IPS-18c (cell line): Measurements from ENCODE around the gene PRDM7.

ENCODE experiments used
- H3K4me3 ChIP-seq: 2 replicates; pipeline ENCODE4 v1.7.0; 2013; ENCODE audit warnings: low read depth, mild to moderate bottlenecking, low read length, moderate library complexity; ENCODE audit not compliant: insufficient read depth
- H3K9me3 ChIP-seq: one replicate; pipeline ENCODE4 v1.6.1; 2013; ENCODE audit warnings: mild to moderate bottlenecking, low read length, moderate library complexity; ENCODE audit not compliant: control insufficient read depth, insufficient read depth

The PRDM7 gene

DNA sequence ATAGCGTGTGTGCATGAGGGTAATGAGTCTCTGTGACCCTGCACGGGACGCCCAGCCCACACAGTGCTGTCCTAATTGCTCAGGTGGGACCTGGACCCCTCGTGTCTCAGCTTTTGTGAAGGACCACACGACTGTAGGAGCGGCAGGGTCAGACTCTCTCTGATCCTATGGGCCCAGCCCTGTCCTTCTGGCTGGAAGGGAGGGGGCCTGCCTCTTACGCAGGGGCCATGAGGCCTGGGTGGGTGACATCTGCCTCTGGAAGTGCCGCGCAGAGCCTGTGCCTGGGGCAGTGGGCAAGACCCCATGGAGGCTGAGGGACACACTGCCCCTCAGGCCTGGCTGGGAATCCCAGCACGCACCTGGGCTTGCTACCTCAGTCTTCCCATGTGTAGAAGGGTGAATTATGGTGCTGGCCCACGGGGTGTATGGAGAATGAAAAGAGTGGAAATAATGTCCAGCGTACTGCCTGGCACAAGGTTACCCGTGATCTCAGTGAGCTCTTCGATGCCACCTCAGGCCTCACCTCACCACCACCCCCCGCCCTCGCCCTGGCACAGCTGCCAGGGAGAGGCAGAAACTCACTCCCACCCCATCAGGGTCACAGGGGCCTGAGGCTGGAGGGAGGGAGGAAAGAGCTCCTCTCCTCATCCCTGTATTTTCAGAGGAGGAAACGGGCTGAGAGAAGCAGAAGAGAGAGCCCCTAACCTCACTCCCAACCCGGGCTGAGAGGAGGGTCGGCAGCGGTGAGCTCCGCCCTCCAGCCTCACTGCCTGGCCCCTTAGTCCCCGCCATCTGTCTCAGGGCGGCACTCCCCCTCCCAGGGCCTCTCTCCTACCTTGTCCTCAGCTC, 30.8 kb downstream of the PRDM7 start:
- peak overlapping the region; percentile 65; the same call in 1 of the 2 replicates for H3K4me3 ChIP-seq
- no peaks in the 10 kb centered on the region for H3K9me3 ChIP-seq

DNA sequence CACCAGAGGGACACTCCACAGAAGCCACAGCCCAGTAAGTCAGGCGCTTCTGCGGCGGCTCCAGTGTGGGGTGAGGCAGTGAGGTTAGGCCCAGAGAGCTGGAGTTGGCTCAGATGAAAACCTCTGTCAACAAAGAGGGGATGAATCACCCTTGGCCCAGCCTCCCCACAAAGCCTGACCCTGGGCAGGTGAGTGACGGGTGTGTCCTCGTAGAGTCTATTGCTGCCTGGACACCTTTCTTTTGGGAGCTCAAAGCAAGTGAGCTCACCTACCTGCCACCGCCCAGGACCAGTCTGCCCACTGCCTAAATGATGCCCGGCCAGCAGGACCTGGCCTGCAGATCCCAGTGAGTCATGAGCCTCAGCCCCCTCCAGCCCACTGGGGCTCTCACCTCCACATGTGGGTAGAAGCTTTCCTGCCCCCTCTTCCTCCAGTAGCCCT, 33.0 kb downstream of the PRDM7 start:
- H3K4me3 ChIP-seq, result no peak overlapping the region
- no peaks in the 10 kb centered on the region for H3K9me3 ChIP-seq

DNA sequence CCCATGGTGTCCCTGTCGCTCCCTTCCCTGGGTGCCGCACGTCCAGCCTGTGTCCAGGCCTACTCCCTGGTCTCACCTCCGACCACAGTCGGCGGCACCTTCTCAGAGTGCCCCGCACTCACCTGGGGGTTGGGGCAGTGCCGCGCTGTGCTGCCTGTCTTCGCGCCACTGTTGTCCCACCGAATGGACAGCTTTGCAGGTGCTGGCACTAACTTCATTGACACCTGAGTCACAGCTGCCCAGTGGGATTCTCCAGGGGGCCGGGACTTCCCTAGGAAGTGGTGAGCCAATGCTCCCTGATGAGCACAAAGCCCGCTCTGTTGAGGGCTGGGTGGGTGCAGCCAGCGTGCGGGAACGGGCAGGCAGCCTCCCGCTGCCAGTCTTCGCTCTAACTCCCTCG, 33.6 kb downstream of the PRDM7 start:
- H3K9me3 ChIP-seq, result no peaks in the 10 kb centered on the region
- H3K4me3 ChIP-seq, result no peak overlapping the region

DNA sequence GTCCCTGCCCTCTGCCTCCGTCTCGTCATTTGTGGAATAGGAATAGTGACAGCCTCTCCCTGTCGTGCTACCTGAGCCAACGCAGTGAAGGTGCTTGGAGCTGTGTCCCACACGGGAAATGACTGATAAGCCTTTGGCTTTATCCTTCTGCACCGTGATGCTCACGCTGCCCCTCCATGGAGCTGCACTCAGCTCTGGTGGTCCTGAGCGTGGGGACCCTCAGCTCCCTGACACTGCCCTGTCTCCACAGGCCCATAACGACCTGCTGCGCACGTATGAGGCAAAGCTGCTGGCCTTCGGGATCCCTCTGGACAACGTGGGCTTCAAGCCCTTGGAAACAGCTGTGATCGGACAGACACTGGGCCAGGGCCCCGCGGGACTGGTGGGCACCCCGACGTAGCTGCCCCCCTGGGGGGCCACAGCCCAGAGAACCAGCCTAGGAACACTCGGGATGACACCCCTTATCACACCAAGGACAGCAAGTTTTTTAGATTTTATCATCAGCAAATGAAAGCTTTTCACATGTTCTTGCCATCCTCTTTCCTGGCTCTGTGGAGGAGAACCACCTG, 34.1 kb downstream of the PRDM7 start:
- Histone ChIP-seq H3K4me3 (no peak overlapping the region), H3K9me3 (no peaks in the 10 kb centered on the region)

DNA sequence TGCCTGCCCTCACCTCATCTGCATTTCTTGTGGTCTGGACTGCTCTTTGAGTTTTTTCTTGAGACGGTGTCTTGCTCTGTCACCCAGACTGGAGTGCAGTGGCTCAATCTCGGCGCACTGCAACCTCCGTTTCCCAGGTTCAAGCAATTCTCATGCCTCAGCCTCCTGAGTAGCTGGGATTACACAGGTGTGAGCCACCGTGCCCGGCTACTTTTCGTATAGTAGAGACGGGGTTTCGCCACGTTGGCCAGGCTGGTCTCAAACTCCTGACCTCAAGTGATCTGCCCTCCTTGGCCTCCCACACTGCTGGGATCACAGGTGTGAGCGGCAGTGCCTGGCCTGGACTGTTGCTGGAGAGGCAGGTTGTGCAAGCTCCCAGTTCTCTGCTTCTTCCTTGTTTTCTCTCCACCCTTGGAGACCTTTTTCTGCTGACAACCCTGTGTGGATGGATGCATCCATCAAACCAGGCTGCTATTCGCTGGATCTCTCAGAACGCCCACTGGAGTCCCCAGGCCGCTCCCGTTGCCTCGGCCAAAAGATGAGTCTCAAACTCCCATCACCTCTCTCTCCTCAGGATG, 35.1 kb downstream of the PRDM7 start:
- H3K4me3 ChIP-seq, result no peak overlapping the region
- no peaks in the 10 kb centered on the region for H3K9me3 ChIP-seq

DNA sequence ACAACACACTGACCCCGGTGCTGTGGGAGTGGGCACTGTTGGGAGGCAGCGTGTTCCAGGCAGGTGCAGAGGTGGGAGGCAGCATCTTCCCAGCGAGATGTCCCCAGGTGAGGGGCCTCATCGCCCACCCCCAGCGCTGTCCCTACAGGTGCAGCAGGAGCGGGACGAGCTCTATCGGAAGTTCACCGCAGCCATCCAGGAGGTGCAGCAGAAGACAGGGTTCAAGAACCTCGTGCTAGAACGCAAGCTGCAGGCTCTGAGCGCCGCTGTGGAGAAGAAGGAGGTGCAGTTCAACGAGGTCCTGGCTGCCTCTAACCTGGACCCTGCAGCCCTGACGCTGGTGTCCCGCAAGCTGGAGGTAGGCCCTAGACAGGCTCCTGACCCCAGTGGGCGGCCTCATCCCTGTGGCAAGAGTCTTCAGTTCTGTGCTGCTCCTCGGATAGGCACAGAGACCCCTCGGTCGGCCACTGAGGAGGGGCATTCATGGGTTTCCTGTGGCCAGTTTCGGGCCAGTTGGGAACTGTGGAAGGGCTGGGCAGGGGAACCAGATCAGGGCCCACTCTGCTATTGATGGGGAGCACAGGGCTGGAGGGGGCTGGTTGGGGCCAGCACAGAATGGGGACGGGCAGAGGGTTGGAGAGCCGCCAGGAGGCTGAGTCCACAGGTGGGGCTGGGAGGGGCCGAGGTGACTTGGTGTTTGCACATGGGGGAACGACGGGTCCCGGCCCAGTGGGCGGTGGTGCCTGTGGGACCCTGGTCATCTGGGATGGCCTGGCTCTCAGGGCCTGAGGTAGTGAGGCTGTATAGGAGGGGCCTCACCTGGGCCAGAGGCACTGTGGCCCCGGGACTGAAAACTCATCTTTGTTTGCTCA, 36.7 kb downstream of the PRDM7 start:
- no peaks in the 10 kb centered on the region for H3K9me3 ChIP-seq
- H3K4me3 ChIP-seq, result no peak overlapping the region

DNA sequence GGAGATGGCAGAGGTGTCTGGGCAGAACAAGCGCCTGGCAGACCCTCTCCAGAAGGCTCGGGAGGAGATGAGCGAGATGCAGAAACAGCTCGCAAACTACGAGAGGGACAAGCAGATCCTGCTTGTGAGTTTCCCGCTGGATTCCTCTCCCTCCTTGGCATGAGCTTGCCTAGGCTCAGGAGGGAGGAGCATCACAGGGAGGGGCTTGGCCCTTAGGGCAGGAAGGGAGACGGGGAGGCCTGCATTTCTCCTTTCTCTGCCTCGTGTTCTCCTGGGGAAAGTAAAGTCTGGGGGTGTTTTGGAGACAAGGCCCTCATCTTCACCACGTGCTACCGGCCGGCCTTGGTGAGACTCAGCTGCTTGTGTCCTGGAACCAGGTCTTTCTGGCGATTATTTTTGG, 39.9 kb downstream of the PRDM7 start:
- Histone ChIP-seq H3K4me3 (no peak overlapping the region), H3K9me3 (no peaks in the 10 kb centered on the region)

DNA sequence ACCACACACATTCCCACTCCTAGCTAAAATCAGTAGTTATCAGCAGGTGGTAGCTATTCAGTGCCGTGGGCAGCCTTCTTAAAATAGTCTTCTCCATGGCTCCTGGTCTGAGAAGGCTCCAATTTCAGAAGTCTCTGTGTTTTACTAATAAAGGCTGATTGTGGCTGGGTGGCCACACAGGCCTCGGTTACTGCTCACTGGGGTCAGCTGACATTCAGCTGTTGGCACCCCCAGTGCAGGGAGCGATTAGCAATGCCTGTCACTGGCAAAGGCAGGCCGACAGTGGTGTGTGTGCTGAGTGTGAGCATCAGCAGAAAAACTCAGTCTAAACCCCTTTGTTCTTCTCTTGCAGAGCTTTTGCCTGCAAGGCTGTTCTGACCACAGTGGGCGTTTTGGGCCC, 41.2 kb downstream of the PRDM7 start:
- no peaks in the 10 kb centered on the region for H3K9me3 ChIP-seq
- H3K4me3 ChIP-seq, result no peak overlapping the region

DNA sequence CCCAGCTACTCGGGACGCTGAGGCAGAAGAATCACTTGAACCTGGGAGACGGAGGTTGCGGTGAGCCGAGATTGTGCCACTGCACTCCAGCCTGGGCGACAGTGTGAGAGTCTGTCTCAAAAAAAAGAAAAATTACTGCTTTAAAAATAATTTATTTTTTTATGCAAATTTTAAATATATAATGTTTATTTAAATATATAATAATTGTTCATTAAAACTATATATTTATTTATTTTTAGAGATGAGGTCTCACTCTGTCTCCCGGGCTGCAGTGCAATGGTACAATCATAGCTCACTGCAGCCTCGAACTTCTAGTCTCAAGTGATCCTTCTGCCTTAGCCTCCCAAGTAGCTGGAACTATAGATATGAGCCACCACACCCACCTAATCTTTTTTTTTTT, 42.6 kb downstream of the PRDM7 start:
- H3K4me3 ChIP-seq, result no peak overlapping the region
- no peaks in the 10 kb centered on the region for H3K9me3 ChIP-seq

DNA sequence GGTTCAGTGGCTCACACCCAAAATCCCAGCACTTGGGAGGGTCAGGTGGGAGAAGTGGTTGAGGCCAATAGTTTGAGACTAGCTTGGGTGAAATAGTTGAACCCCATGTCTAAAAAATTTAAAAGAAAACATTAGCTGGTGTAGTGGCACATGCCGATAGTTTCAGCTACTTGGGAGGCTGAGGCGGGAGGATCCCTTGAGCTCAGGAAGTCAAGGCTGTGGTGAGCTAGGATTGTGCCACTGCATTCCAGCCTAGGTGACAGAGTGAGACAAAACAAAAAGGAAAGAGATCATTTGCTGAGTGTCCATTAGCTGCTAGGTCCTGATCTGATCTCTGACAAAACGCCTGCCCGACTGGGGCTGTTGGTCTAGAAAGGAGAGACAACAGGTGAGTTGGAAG, 43.7 kb downstream of the PRDM7 start:
- Histone ChIP-seq H3K9me3 (no peaks in the 10 kb centered on the region), H3K4me3 (no peak overlapping the region)

DNA sequence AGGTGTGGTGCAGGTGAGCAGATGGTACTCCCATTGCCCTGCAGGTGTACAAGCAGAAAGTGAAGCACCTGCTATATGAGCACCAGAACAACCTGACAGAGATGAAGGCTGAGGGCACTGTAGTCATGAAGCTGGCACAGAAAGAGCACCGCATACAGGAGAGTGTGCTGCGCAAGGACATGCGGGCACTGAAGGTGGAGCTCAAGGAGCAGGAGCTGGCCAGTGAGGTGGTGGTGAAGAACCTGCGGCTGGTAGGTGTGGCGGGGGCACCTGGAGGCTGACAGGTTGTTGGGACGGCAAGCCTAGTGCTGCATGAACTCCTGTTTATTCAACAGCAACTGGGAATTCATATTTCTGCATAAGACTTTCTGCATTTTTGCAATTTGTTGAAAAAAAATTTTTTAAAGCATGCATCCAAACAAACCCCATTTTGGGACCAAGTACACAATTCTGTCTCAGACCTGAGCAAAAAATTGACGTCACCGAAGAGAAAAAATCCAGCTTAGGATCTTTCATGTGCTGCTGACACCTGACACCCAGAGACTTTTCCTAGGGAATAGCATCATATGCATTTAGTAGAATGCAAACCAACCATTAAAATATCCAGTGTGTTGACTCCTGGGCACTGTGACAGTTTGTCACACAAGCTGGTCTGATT, 44.3 kb downstream of the PRDM7 start:
- Histone ChIP-seq H3K9me3 (no peaks in the 10 kb centered on the region), H3K4me3 (no peak overlapping the region)

DNA sequence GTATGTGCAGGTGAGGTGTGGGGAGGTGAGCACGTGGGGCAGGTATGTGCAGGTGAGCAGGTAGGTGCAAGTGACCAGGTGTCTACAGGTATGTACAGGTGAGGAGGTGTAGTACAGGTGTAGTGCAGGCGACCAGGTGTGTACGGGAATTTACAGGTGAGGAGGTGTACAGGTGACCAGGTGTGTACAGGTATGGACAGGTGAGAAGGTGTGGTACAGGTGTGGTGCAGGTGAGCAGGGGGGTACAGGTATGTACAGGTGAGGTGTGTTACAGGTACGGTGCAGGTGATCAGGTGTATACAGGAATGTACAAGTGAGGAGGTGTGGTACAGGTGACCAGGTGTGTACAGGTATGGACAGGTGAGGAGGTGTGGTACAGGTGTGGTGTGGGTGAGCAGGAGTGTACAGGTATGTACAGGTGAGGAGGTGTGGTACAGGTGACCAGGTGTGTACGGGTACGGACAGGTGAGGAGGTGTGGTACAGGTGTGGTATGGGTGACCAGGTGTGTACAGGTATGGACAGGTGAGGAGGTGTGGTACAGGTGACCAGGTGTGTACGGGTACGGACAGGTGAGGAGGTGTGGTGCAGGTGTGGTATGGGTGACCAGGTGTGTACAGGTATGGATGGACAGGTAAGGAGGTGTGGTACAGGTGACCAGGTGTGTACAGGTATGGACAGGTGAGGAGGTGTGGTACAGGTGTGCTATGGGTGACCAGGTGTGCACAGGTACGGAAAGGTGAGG, 45.0 kb downstream of the PRDM7 start:
- H3K4me3 ChIP-seq, result no peak overlapping the region
- no peaks in the 10 kb centered on the region for H3K9me3 ChIP-seq

DNA sequence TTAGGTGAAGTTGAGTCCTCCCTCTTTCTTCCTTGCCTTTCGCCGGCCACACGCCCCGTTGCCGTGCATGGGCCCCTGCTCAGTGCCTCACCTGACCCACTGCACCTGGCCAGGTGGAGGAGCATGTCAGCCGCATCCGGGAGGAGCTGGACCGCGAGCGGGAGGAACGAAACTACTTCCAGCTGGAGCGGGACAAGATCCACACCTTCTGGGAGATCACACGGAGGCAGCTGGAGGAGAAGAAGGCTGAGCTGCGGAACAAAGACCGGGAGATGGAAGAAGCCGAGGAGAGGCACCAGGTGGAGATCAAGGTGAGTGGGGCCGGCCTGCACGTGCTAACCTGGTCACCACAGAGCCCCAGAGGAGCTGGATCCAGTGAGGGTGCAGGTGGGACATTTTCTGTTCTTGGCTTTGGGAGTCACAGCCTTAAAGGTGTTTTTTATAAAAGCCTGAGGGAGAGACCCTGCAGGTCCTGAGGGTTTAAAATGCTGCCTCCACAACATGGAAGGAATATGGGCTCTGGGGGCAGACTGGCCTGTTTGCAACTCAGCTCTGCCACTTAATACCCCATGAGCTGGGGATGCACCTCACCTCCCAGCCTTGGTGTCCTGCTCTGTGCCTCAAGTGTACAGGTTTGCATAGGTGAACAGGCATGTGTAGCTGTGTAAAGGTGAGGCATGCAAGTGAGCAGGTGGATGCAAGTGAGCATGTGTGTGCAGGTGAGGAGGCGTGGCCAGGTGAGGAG, 45.8 kb downstream of the PRDM7 start:
- H3K9me3 ChIP-seq, result no peaks in the 10 kb centered on the region
- no peak overlapping the region for H3K4me3 ChIP-seq

DNA sequence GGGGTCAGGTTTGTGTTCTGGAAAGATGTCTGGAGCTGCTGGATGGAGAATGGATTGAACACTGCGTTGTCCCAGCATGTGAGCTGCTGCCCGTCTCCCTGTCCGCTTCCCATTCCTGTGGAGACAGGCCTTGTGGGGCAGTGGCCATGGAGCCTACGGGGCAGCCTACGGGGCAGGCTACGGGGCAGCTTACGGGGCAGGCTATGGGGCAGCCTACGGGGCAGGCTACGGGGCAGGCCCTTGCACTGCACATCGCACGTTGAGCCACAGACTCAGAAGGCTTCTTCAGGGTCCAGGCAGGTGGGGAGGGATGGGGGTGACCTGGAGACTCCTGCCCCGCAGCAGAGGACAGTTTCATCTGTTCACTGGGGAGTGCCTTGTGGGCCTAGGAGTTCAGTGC, 48.1 kb downstream of the PRDM7 start:
- Histone ChIP-seq H3K4me3 (no peak overlapping the region), H3K9me3 (no peaks in the 10 kb centered on the region)

DNA sequence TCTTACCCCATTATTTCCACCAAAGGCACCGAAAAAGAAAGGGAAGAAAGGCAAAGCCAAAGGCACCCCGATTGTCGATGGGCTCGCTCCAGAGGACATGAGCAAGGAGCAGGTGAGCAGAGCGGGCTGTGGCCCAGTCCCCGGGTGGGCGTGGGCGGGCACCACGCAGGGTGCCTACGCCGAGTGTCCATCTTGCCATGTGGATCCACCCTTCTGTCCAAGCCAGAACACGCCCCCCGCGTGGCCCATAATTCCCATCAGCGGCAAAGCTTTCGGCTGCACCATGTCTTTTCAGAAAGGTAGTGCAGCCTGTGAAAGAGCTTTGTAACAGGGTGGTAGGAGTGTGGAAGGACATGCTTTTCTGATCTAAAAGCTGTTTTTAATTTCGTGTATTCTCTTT, 49.5 kb downstream of the PRDM7 start:
- Histone ChIP-seq H3K9me3 (peaks cover 1% of the 10 kb centered on the region), H3K4me3 (no peak overlapping the region)

DNA sequence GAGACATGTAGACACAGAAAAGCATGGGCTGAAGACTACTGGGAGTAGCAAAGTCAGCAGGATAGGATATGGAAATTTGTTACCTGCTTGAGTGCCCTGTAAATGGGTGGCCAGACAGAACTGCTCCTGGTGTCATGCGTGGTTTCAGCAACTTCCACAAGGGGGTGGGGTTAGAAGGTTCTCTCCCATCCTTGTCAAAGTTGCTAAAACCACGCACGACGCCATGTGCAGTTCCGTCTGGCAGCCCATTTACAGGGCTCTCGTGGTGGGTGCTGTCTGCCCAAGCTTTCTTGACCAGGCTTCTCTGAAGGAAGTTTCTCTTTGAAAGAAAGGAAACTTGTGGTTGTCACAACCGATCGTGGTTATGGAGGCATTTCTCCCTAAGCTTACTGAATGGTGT, 51.0 kb downstream of the PRDM7 start:
- peaks cover 2% of the 10 kb centered on the region for H3K9me3 ChIP-seq
- no peak overlapping the region for H3K4me3 ChIP-seq
